GM10266 (cell line): ENCODE results near the gene MUC5B.
"Not testable (repeated sequence)": the region's sequence is repeated elsewhere in the genome, so short reads cannot be mapped to it uniquely, and the experiment has no call there.

Experiments
- DNase-seq: peaks from one replicate; pipeline ENCODE4 v3.0.0; 2012; ENCODE audit errors: extremely low spot score
- TF ChIP-seq, protein P1 (sequence below): IDR thresholded peaks from 2 replicates; pipeline ENCODE4 v1.5.1; 2012; ENCODE audit warnings: mild to moderate bottlenecking, low read depth; ENCODE audit not compliant: control insufficient read depth, insufficient read depth; ENCODE audit errors: missing control alignments

Gene MUC5B

DNA sequence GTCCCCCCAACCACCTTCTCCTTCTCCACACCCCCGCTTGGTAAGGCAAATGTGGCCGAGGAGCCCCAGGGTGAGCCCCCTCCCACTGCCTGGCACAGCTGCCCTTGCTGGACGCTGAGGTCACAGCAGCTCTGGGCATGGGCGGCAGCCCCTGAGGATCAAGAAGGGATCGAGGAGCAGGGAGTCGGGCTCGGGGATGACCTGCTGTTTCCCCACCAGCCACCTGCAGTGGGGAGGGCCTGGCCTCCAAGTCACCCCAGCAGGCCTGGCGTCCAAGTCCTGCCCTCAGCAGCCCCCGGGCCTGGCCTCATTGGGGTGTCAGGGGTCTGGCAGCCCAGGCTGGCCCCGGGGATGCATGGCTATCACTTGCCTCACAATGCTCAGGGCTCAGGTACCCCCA is 41.4 kb upstream of the MUC5B start:
- no peak for DNase-seq
- TF ChIP-seq, protein P1, sequence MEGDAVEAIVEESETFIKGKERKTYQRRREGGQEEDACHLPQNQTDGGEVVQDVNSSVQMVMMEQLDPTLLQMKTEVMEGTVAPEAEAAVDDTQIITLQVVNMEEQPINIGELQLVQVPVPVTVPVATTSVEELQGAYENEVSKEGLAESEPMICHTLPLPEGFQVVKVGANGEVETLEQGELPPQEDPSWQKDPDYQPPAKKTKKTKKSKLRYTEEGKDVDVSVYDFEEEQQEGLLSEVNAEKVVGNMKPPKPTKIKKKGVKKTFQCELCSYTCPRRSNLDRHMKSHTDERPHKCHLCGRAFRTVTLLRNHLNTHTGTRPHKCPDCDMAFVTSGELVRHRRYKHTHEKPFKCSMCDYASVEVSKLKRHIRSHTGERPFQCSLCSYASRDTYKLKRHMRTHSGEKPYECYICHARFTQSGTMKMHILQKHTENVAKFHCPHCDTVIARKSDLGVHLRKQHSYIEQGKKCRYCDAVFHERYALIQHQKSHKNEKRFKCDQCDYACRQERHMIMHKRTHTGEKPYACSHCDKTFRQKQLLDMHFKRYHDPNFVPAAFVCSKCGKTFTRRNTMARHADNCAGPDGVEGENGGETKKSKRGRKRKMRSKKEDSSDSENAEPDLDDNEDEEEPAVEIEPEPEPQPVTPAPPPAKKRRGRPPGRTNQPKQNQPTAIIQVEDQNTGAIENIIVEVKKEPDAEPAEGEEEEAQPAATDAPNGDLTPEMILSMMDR: no peak

DNA sequence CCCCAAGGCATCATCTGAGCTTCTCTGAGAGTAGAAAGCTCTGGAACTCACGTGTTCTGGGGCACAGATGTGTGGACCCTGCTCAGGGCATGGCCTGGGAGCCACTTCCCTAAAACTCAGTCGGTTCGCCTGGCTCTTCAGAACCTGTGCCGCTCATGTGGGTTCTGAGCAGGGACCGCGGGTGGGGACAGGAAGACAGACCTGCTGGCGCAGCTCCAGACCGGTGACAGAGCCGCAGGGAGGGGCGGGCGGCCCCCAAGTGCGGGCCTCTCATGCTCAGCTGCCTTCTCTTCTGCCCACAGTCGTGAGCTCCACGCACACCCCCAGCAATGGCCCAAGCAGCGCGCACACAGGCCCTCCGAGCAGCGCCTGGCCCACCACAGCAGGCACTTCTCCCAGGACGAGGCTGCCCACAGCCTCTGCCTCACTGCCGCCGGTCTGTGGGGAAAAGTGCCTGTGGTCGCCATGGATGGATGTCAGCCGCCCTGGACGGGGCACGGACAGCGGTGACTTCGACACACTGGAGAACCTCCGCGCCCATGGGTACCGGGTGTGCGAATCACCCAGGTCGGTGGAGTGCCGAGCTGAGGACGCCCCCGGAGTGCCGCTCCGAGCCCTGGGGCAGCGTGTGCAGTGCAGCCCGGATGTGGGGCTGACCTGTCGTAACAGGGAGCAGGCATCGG is 40.9 kb upstream of the MUC5B start:
- no peak for DNase-seq
- TF ChIP-seq, protein P1: no peak

DNA sequence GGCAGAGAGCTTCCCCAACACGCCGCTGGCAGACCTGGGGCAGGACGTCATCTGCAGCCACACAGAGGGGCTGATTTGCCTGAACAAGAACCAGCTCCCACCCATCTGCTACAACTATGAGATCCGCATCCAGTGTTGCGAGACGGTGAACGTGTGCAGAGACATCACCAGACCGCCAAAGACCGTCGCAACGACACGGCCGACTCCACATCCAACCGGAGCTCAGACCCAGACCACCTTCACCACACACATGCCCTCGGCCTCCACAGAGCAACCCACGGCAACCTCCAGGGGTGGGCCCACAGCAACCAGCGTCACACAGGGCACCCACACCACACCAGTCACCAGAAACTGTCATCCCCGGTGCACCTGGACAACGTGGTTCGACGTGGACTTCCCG is 38.7 kb upstream of the MUC5B start:
- DNase-seq: not testable (repeated sequence)

DNA sequence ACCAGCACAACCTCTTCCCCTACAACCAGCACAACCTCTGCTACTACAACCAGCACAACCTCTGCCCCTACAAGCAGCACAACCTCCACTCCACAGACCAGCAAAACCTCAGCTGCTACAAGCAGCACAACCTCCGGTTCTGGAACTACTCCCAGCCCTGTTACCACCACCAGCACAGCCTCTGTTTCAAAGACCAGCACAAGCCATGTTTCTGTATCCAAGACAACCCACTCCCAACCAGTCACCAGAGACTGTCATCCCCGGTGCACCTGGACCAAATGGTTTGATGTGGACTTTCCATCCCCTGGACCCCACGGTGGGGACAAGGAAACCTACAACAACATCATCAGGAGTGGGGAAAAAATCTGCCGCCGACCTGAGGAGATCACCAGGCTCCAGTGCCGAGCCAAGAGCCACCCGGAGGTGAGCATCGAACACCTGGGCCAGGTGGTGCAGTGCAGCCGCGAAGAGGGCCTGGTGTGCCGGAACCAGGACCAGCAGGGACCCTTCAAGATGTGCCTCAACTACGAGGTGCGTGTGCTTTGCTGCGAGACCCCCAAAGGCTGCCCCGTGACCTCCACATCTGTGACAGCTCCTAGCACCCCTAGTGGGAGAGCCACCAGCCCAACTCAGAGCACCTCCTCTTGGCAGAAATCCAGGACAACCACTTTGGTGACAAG is 34.3 kb upstream of the MUC5B start:
- not testable (repeated sequence) for DNase-seq

DNA sequence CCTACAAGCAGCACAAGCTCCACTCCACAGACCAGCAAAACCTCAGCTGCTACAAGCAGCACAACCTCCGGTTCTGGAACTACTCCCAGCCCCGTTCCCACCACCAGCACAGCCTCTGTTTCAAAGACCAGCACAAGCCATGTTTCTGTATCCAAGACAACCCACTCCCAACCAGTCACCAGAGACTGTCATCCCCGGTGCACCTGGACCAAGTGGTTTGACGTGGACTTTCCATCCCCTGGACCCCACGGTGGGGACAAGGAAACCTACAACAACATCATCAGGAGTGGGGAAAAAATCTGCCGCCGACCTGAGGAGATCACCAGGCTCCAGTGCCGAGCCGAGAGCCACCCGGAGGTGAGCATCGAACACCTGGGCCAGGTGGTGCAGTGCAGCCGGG is 33.0 kb upstream of the MUC5B start:
- DNase-seq: not testable (repeated sequence)

DNA sequence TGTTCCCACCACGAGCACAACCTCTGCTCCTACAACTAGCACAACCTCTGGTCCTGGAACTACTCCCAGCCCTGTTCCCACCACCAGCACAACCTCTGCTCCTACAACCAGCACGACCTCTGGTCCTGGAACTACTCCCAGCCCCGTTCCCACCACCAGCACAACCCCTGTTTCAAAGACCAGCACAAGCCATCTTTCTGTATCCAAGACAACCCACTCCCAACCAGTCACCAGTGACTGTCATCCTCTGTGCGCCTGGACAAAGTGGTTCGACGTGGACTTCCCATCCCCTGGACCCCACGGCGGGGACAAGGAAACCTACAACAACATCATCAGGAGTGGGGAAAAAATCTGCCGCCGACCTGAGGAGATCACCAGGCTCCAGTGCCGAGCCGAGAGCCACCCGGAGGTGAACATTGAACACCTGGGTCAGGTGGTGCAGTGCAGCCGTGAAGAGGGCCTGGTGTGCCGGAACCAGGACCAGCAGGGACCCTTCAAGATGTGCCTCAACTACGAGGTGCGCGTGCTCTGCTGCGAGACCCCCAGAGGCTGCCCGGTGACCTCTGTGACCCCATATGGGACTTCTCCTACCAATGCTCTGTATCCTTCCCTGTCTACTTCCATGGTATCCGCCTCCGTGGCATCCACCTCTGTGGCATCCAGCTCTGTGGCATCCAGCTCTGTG is 30.9 kb upstream of the MUC5B start:
- DNase-seq: not testable (repeated sequence)

DNA sequence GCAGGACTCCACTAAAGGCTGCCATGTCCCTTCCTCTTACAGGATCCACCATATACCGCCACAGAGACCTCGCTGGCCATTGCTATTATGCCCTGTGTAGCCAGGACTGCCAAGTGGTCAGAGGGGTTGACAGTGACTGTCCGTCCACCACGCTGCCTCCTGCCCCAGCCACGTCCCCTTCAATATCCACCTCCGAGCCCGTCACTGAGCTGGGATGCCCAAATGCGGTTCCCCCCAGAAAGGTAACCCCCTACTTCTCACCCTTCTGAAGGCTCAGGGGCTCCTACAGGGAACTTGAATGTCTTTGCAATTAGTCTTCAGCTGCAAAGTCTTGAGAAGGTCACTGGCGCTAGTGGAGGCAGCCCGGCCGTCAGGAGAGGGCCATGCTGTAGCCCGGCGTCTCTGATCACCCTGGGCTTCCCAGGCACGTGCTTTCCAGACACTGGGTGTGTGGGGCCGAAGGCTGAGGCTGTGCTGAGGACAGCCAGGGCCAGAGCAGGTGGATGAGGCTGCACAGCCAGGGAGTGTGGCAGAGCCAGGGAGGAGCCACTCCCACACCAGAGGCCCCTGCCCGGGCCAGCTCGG is 30.0 kb upstream of the MUC5B start:
- DNase-seq: no peak
- TF ChIP-seq, protein P1: no peak

DNA sequence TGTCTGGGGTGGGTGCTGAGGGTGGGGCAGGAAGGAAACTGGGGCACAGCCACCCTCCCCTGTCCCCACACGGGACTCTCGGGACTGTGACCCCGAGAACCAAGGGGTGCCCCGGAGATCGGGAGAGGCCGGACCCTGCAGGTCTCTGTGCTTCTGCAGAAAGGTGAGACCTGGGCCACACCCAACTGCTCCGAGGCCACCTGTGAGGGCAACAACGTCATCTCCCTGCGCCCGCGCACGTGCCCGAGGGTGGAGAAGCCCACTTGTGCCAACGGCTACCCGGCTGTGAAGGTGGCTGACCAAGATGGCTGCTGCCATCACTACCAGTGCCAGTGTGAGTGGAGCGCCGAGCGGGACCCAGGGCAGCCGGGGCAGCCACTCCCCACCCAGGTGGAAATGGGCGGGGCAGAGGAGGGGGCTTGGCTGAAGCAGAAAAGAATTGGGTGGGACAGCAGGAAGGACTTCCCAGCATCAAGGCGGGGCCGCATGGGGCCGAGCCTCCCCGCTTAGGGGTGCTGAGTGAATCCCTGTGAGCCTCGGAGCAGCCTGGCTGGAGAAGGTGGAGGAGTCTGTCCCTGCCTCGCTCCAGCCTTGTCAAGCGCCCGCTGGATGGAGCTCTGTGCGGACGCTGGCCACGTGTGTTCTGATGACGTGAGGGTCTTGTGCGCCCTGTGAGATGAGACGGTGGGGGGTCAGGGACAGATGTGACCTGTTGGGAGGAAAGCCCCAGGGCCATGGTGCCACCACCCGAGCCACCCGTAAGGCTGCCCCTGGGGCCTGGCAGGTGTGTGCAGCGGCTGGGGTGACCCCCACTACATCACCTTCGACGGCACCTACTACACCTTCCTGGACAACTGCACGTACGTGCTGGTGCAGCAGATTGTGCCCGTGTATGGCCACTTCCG is 29.3 kb upstream of the MUC5B start:
- TF ChIP-seq, protein P1: no peak
- peak; percentile 8 for DNase-seq
